Uterus (tissue), 2 donors: Measurements from ENCODE around the gene TARS3.

Experiments
- CTCF ChIP-seq, 4 experiments: fragments of 200-600 bp in 2 of 4; fragments of 450-650 bp in 2 of 4; sonication (generic) in 2 of 4; IDR thresholded peaks; one replicate each; pipeline ENCODE4 v1.5.1; 2016 to 2019; ENCODE audit warnings: antibody characterized with exemption in 4 of 4, mild to moderate bottlenecking in 2 of 4, moderate library complexity in 1 of 4
- POLR2A ChIP-seq, 2 donors: fragments of 450-650 bp; IDR thresholded peaks; one replicate each; pipeline ENCODE4 v1.6.1; 2016; ENCODE audit warnings: antibody characterized with exemption in 2 of 2, mild to moderate bottlenecking in 1 of 2, moderate library complexity in 1 of 2

GRCh38 chr15:101637516-101637915, 86.8 kb downstream of the TARS3 start:
- TF ChIP-seq CTCF (IDR thresholded peaks at IDR 0.05): no peak
- no peak for TF ChIP-seq POLR2A (IDR thresholded peaks at IDR 0.05)
